ENCODE results near the gene RPL26. TPM values are rescaled to one million over a fixed set of nuclear protein-coding genes. Genes with fewer than 3 reads are reported as not detected.

RPL26 gene
- total and polyA plus RNA-seq, 2 donors (not counting 1 experiment from before 2014, with no cell fraction given), result 2,684 to 4,449 TPM

- ATAC-seq (ENCODE audit: low read depth) (no peak), DNase-seq (no peak)
- 94% methylated on average over 46 of the region's 46 CpGs for WGBS (ENCODE audit: insufficient coverage)
- H3K27me3 ChIP-seq (replicated peaks in 1 of 4; ENCODE audit: control extremely low read depth in 1 of 4, control insufficient read depth in 3 of 4, insufficient read depth in 4 of 4, low read length in 3 of 4), result peaks cover 0 to 18% (median 6%) of the 10 kb centered on the region in 4 experiments
- H3K9ac ChIP-seq (ENCODE audit: low read length), result no peak overlapping the region
- H3K79me2 ChIP-seq (ENCODE audit: control insufficient read depth, insufficient read depth, low read length), result no peaks in the 10 kb centered on the region
- H3K4me2 ChIP-seq (replicated peaks; ENCODE audit: low read depth, low read length, poor library complexity, severe bottlenecking), result peak overlapping the region; percentile 52
- Mint-ChIP-seq H3K4me1 (peaks cover 9% of the 10 kb centered on the region), H3K27me3 (peaks cover 14% of the 10 kb centered on the region), H3K27ac (no peak overlapping the region), H3K9me3 (ENCODE audit: insufficient read depth) (no peaks in the 10 kb centered on the region), H3K4me3 (no peak overlapping the region)
- H2AFZ ChIP-seq (ENCODE audit: insufficient read depth, low read depth, low read length, poor library complexity, severe bottlenecking), result peak overlapping the region; percentile 71
- H3K4me3 ChIP-seq (ENCODE audit: control extremely low read depth in 1 of 5, extremely low read depth in 1 of 5, insufficient read depth in 1 of 5, low read depth in 2 of 5, low read length in 4 of 5), result no peak overlapping the region
- intact Hi-C loops (cut with micrococcal nuclease), result no loop called here
- TF ChIP-seq EZH2 (IDR thresholded peaks at IDR 0.05; ENCODE audit: borderline replicate concordance, insufficient read depth, low read depth, low read length, poor library complexity, severe bottlenecking) (no peak), CTCF (IDR thresholded peaks at IDR 0.05) (no peak)
- H4K20me1 ChIP-seq (ENCODE audit: control insufficient read depth, insufficient read depth, low read length, poor library complexity, severe bottlenecking), result no peaks in the 10 kb centered on the region
- H3K4me1 ChIP-seq (ENCODE audit: control insufficient read depth in 2 of 2, insufficient read depth in 2 of 2, low read length in 2 of 2), result peaks cover 11 to 14% of the 10 kb centered on the region in 2 donors
- peaks cover 0 to 19% (median 2%) of the 10 kb centered on the region in 3 donors for H3K9me3 ChIP-seq (ENCODE audit: control extremely low read depth in 1 of 3, control insufficient read depth in 2 of 3, insufficient read depth in 1 of 3, low read length in 2 of 3)
- POLR2A ChIA-PET, result no interaction called here
- CTCF ChIA-PET, result interaction anchor here (1.8 kb wide), 2 partner anchors 9 to 353 kb away, joined by 5 to 6 read pairs; no protein-coding TSS in a partner anchor
- H3K36me3 ChIP-seq (replicated peaks in 1 of 2; ENCODE audit: control extremely low read depth in 1 of 2, control insufficient read depth in 1 of 2, extremely low read depth in 1 of 2, insufficient read depth in 2 of 2, low read length in 1 of 2), result no peaks in the 10 kb centered on the region
- no peak overlapping the region for H3K27ac ChIP-seq (ENCODE audit: low read length in 2 of 2)
Observed at GRCh38 chr17:8392674-8393469, 9.9 kb upstream of the RPL26 start.

GRCh38 chr17:8392274-8392673 lies 9.3 kb upstream of the RPL26 start:
- DNase-seq (no peak), ATAC-seq (ENCODE audit: low read depth) (no peak)
- POLR2A ChIA-PET, result no interaction called here
- Histone ChIP-seq H3K9ac (ENCODE audit: low read length) (no peak overlapping the region), H2AFZ (ENCODE audit: insufficient read depth, low read depth, low read length, poor library complexity, severe bottlenecking) (no peak overlapping the region), H3K4me3 (ENCODE audit: control extremely low read depth in 1 of 5, extremely low read depth in 1 of 5, insufficient read depth in 1 of 5, low read depth in 2 of 5, low read length in 4 of 5) (no peak overlapping the region), H3K9me3 (ENCODE audit: control extremely low read depth in 1 of 3, control insufficient read depth in 2 of 3, insufficient read depth in 1 of 3, low read length in 2 of 3) (peaks cover 0 to 19% (median 2%) of the 10 kb centered on the region in 3 donors), H3K36me3 (replicated peaks in 1 of 2; ENCODE audit: control extremely low read depth in 1 of 2, control insufficient read depth in 1 of 2, extremely low read depth in 1 of 2, insufficient read depth in 2 of 2, low read length in 1 of 2) (no peaks in the 10 kb centered on the region), H4K20me1 (ENCODE audit: control insufficient read depth, insufficient read depth, low read length, poor library complexity, severe bottlenecking) (no peaks in the 10 kb centered on the region), H3K4me2 (replicated peaks; ENCODE audit: low read depth, low read length, poor library complexity, severe bottlenecking) (no peak overlapping the region), H3K4me1 (ENCODE audit: control insufficient read depth in 2 of 2, insufficient read depth in 2 of 2, low read length in 2 of 2) (peaks cover 11 to 14% of the 10 kb centered on the region in 2 donors), H3K79me2 (ENCODE audit: control insufficient read depth, insufficient read depth, low read length) (peaks cover 3% of the 10 kb centered on the region), H3K27me3 (replicated peaks in 1 of 4; ENCODE audit: control extremely low read depth in 1 of 4, control insufficient read depth in 3 of 4, insufficient read depth in 4 of 4, low read length in 3 of 4) (peaks cover 0 to 13% (median 4%) of the 10 kb centered on the region in 4 experiments), H3K27ac (ENCODE audit: low read length in 2 of 2) (no peak overlapping the region)
- 88% methylated on average over 11 of the region's 18 CpGs for WGBS (ENCODE audit: insufficient coverage)
- Mint-ChIP-seq H3K27ac (no peak overlapping the region), H3K4me1 (peaks cover 9% of the 10 kb centered on the region), H3K9me3 (ENCODE audit: insufficient read depth) (no peaks in the 10 kb centered on the region), H3K4me3 (no peak overlapping the region), H3K27me3 (peaks cover 10% of the 10 kb centered on the region)
- TF ChIP-seq EZH2 (IDR thresholded peaks at IDR 0.05; ENCODE audit: borderline replicate concordance, insufficient read depth, low read depth, low read length, poor library complexity, severe bottlenecking) (no peak), CTCF (IDR thresholded peaks at IDR 0.05) (no peak)
- CTCF ChIA-PET, result interaction anchor here (0.7 to 1.8 kb wide), 3 partner anchors 8 to 19 kb away, joined by 3 to 5 read pairs (median 4); no protein-coding TSS in a partner anchor
- intact Hi-C loops (cut with micrococcal nuclease), result no loop called here
